ENCODE results near the gene ACTC1. TPM values are rescaled to one million over a fixed set of nuclear protein-coding genes. Genes with fewer than 3 reads are reported as not detected.
A peak's percentile ranks its signal among the peaks of the same experiment; 100 is the strongest.

ACTC1 gene
- total RNA-seq = 1 to 10 TPM in 1 of 6 experiments, under 1 TPM in 2, not detected in 3; 0.29 to 1.4 (median 0.93) TPM
- long read RNA-seq = 0 reads

DNA sequence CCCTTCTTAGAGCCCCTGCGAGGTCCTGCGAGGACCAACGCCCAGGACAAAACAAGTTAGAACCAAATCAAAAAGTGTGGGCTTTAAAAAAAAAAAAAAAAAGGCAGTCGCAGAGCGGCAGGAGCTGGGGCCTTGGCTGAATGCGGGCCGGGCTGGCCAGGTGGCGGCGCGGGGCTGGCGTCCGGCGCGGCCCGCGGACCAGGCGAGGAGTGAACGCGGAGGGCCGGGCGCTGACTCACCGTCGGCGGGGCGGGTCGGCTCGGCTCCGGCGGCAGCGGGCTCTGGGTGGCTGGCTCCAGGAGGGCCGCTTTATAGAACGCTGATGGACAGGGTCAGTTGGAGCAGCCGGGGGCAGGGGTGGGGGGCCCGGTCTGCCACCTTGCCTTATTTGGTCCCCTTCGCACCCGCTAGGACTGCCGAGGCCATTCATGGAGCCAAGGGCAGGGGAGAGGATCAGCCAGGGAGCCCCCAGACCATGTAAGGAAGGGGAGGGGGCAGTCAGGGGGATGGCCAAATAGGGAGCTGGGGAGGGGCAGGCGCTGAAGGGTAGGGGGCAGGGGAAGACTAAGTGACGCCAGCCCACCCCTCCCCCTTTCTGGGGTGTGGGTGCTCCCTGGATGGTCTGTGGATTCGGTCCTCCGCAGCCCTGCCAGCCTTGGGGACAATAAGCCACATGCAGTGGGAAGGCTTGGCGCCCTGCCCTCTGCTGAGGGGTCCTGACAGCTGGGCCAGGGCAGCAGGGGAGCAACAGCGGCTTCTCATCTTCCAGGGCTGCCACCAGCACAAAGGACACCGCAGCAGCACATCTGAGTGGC, at the start of gene ACTC1:
Gene ACTC1, minus strand, starts transcription at position 283 of the 815 bp plus-strand sequence. CDS start 741 bp downstream, outside the sequence.
- intact Hi-C loops (cut with DNase I) = no loop called here
- Histone ChIP-seq H3K9me3 (no peaks in the 10 kb centered on the region), H3K4me1 (peaks cover 0 to 5% (median 0%) of the 10 kb centered on the region in 4 donors), H3K27me3 (peaks cover 0 to 15% of the 10 kb centered on the region in 2 donors), H3K27ac (no peak within 1 kb of the TSS), H3K4me3 (no peak within 1 kb of the TSS), H3K36me3 (no peaks in the 10 kb centered on the region)
- peak in 1 of 3 donors; percentile 54 for DNase-seq
- TF ChIP-seq POLR2A (IDR thresholded peaks at IDR 0.05) = no peak
- TF ChIP-seq, protein P1, sequence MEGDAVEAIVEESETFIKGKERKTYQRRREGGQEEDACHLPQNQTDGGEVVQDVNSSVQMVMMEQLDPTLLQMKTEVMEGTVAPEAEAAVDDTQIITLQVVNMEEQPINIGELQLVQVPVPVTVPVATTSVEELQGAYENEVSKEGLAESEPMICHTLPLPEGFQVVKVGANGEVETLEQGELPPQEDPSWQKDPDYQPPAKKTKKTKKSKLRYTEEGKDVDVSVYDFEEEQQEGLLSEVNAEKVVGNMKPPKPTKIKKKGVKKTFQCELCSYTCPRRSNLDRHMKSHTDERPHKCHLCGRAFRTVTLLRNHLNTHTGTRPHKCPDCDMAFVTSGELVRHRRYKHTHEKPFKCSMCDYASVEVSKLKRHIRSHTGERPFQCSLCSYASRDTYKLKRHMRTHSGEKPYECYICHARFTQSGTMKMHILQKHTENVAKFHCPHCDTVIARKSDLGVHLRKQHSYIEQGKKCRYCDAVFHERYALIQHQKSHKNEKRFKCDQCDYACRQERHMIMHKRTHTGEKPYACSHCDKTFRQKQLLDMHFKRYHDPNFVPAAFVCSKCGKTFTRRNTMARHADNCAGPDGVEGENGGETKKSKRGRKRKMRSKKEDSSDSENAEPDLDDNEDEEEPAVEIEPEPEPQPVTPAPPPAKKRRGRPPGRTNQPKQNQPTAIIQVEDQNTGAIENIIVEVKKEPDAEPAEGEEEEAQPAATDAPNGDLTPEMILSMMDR (IDR thresholded peaks at IDR 0.05) = no peak
- WGBS (ENCODE audit: insufficient coverage, low coverage, low lambda C conversion rate, missing lambda C conversion rate) = 4% methylated on average over 4 of the region's 44 CpGs
- ATAC-seq = peak; percentile 62 to 81 (median 73)

DNA sequence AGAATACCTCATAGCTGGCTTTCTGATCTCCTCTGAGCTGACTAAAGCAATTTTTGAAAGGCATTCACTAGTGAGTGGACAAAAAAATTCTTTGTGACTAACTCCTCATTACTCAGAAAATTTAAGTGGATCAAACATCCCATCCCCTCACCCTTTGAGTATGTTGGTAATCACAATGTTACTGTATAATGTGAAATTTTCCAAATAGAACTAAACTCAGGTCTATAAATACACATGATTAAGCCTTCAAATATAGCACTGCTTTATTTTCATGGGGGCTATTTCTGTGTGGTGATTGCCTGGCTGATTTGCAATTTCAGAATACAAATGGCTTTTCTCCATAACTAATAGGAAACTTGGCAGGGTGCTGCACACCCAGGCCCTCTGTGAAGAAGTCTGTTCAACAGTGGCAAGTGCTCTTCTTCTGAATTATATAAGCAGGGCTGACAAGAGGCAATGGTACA, 45.9 kb upstream of the ACTC1 start:
- DNase-seq = no peak
- Histone ChIP-seq H3K9me3 (no peaks in the 10 kb centered on the region), H3K27ac (no peak overlapping the region), H3K4me3 (no peak overlapping the region), H3K4me1 (no peaks in the 10 kb centered on the region), H3K27me3 (no peaks in the 10 kb centered on the region), H3K36me3 (no peaks in the 10 kb centered on the region)
- TF ChIP-seq POLR2A (IDR thresholded peaks at IDR 0.05) = no peak
- TF ChIP-seq, protein P1 (IDR thresholded peaks at IDR 0.05) = no peak
- intact Hi-C loops (cut with DNase I) = no loop called here
- ATAC-seq = no peak

DNA sequence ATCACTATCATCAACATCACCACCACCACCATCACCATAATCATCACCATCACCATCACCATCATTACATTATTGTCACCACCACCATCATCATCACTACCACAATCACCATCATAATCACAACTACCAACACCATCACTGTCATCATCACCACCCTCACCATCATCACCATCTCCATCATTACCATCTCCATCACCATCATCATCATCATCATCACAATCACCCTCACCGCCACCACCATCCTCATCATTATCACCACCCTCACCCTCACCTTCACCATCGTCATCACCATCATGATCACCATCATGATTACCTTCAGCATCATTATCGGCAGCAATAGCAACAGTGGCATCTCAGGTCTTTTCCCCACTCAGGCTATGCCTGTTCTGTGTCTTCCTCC, 42.9 kb upstream of the ACTC1 start:
- intact Hi-C loops (cut with DNase I) = no loop called here

DNA sequence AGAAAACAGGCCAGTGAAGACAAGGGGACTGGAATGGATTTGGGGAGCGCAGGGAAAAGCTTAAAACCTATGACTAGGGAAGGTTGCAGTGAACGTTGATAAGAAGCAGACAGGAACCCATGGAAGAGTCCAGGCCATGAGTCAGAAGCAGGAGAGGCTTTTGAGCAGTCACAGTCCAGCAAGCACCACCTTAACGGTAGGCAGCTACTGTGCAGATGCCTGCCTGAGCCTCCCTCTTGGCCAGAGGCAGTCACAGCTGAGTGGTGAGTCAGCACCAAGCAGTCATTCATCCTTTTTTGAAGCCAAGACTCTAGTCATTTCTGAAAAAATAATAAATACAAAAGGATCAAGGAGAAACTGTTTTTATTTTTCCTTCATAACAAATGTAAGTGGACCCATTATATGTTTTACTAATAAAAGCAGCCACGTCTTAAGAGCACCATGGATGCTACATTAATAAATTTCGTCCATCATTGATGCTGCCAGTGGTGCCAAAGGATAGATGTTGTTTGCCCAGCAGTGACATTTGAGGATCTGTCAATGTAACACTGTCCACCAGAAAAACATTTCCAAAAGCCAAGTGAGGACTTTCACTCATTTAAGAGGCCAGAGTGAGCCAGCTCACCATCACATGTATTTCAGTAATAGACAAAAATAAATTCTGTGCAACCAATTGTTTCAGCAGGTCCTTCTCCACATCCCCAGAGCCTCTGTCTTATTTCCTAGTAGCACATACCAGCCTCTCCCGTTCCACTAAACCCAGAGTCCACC, 42.1 kb upstream of the ACTC1 start:
- no peak overlapping the region for H3K4me3 ChIP-seq
- intact Hi-C loops (cut with DNase I) = no loop called here
- no peaks in the 10 kb centered on the region for H3K27me3 ChIP-seq
- TF ChIP-seq, protein P1 (IDR thresholded peaks at IDR 0.05) = no peak
- no peak for TF ChIP-seq POLR2A (IDR thresholded peaks at IDR 0.05)
- no peaks in the 10 kb centered on the region for H3K9me3 ChIP-seq
- no peak for DNase-seq
- H3K27ac ChIP-seq = no peak overlapping the region
- no peaks in the 10 kb centered on the region for H3K36me3 ChIP-seq
- H3K4me1 ChIP-seq = no peaks in the 10 kb centered on the region
- ATAC-seq = no peak
- 39% methylated on average over 6 of the region's 6 CpGs for WGBS (ENCODE audit: insufficient coverage, low coverage, low lambda C conversion rate, missing lambda C conversion rate)

More for the DNA sequence above, 42.9 kb upstream of the ACTC1 start:
- H3K4me3 ChIP-seq = no peak overlapping the region
- no peaks in the 10 kb centered on the region for H3K27me3 ChIP-seq
- no peak for DNase-seq
- no peaks in the 10 kb centered on the region for H3K36me3 ChIP-seq
- no peak for ATAC-seq
- TF ChIP-seq, protein P1 (IDR thresholded peaks at IDR 0.05) = no peak
- no peak for TF ChIP-seq POLR2A (IDR thresholded peaks at IDR 0.05)
- no peaks in the 10 kb centered on the region for H3K9me3 ChIP-seq
- no peaks in the 10 kb centered on the region for H3K4me1 ChIP-seq
- 94% methylated on average over 3 of the region's 3 CpGs for WGBS (ENCODE audit: insufficient coverage, low coverage, low lambda C conversion rate, missing lambda C conversion rate)
- no peak overlapping the region for H3K27ac ChIP-seq

Data from right lobe of liver (tissue), 6 donors.